HepG2 (cell line): ENCODE measurements around the gene ADGRD1.

Source experiments
- BATF2 ChIP-seq: sonication (generic); formaldehyde crosslinking; IDR thresholded peaks from 2 replicates; pipeline ENCODE4 v1.8.0; 2022; ENCODE audit warnings: mild to moderate bottlenecking, missing genetic modification reagents, moderate library complexity
- CBFB ChIP-seq: sonication (generic); formaldehyde crosslinking; IDR thresholded peaks from 2 replicates; pipeline ENCODE4 v1.4.0; 2020; ENCODE audit warnings: missing genetic modification reagents
- CTCF ChIP-seq: sonication (generic); formaldehyde crosslinking; IDR thresholded peaks from 2 replicates; pipeline ENCODE4 v1.5.0; 2020; ENCODE audit warnings: mild to moderate bottlenecking, missing genetic modification reagents, moderate library complexity
- E2F5 ChIP-seq: sonication (generic); formaldehyde crosslinking; conservative IDR thresholded peaks from 2 replicates; pipeline ENCODE4 v1.4.0; 2020; ENCODE audit warnings: missing genetic modification reagents
- EZH2 ChIP-seq: conservative IDR thresholded peaks from 2 replicates; pipeline ENCODE4 v1.6.1; 2012; ENCODE audit warnings: mild to moderate bottlenecking, low read depth, low read length, moderate library complexity
- GLI4 ChIP-seq: sonication (generic); formaldehyde crosslinking; IDR thresholded peaks from 2 replicates; pipeline ENCODE4 v1.5.1; 2020; ENCODE audit warnings: missing genetic modification reagents, mild to moderate bottlenecking, moderate library complexity, borderline replicate concordance
- MIER3 ChIP-seq: IDR thresholded peaks from 2 replicates; pipeline ENCODE4 v1.6.1; 2016; ENCODE audit warnings: missing compliant biosample characterization, borderline replicate concordance
- POLR2A ChIP-seq, 2 experiments: IDR thresholded peaks; 2 replicates each; pipeline ENCODE4 v1.6.1; 2011; ENCODE audit warnings: low read depth in 2 of 2, low read length in 2 of 2, mild to moderate bottlenecking in 1 of 2, moderate library complexity in 1 of 2; ENCODE audit not compliant: insufficient read depth in 1 of 2
- SNAPC5 ChIP-seq: sonication (generic); formaldehyde crosslinking; IDR thresholded peaks from 2 replicates; pipeline ENCODE4 v1.8.1; 2023; ENCODE audit warnings: mild to moderate bottlenecking, missing genetic modification reagents, borderline replicate concordance
- ZBTB38 ChIP-seq: sonication (generic); formaldehyde crosslinking; IDR thresholded peaks from 2 replicates; pipeline ENCODE4 v1.5.1; 2020; ENCODE audit warnings: mild to moderate bottlenecking, missing genetic modification reagents
- ZNF670 ChIP-seq: sonication (generic); formaldehyde crosslinking; IDR thresholded peaks from 2 replicates; pipeline ENCODE4 v1.8.0; 2022; ENCODE audit warnings: mild to moderate bottlenecking, missing genetic modification reagents, borderline replicate concordance
- ZNF780A ChIP-seq: sonication (generic); formaldehyde crosslinking; IDR thresholded peaks from 2 replicates; pipeline ENCODE4 v1.8.0; 2022; ENCODE audit warnings: mild to moderate bottlenecking, missing genetic modification reagents, moderate library complexity

- TF ChIP-seq ZNF780A (CRISPR knock-in tag) (no peak), CTCF (CRISPR knock-in tag) (no peak), MIER3 (no peak), GLI4 (no peak), ZNF670 (CRISPR knock-in tag) (no peak), EZH2 (no peak), SNAPC5 (no peak), E2F5 (CRISPR knock-in tag) (no peak), BATF2 (CRISPR knock-in tag) (no peak), CBFB (CRISPR knock-in tag) (no peak), POLR2A (IDR thresholded peaks at IDR 0.05; ENCODE audit: insufficient read depth in 1 of 2, low read depth in 2 of 2, low read length in 2 of 2) (no peak), ZBTB38 (no peak)
Observed at GRCh38 chr12:131050463-131051154, 96.9 kb downstream of the ADGRD1 start.
